ENCODE data around the gene ENTPD5.
"Not testable (repeated sequence)": the region's sequence is repeated elsewhere in the genome, so short reads cannot be mapped to it uniquely, and the experiment has no call there.

The ENTPD5 gene

GRCh38 chr14:73936548-73936947 is 82.5 kb downstream of the ENTPD5 start:
- peaks cover 21% of the 10 kb centered on the region for H3K36me3 ChIP-seq (ENCODE audit: insufficient read depth, low read depth, low read length)
- H3K27me3 ChIP-seq (ENCODE audit: insufficient read depth, low read length) = no peaks in the 10 kb centered on the region
- H3K27ac ChIP-seq (ENCODE audit: low read length) = no peak overlapping the region

GRCh38 chr14:73935666-73936065 is 83.4 kb downstream of the ENTPD5 start:
- Histone ChIP-seq H3K4me1 (ENCODE audit: insufficient read depth, low read length) (no peaks in the 10 kb centered on the region), H3K27ac (ENCODE audit: low read length) (no peak overlapping the region), H3K9me3 (ENCODE audit: insufficient read depth, low read depth, low read length) (no peaks in the 10 kb centered on the region), H3K27me3 (ENCODE audit: insufficient read depth, low read length) (no peaks in the 10 kb centered on the region), H3K9ac (ENCODE audit: low read depth, low read length) (no peak overlapping the region), H3K36me3 (ENCODE audit: insufficient read depth, low read depth, low read length) (peaks cover 30% of the 10 kb centered on the region), H3K4me3 (ENCODE audit: low read length) (no peak overlapping the region)

More at GRCh38 chr14:73936548-73936947, 82.5 kb downstream of the ENTPD5 start:
- Histone ChIP-seq H3K4me3 (ENCODE audit: low read length) (no peak overlapping the region), H3K9me3 (ENCODE audit: insufficient read depth, low read depth, low read length) (no peaks in the 10 kb centered on the region), H3K9ac (ENCODE audit: low read depth, low read length) (no peak overlapping the region), H3K4me1 (ENCODE audit: insufficient read depth, low read length) (no peaks in the 10 kb centered on the region)

GRCh38 chr14:73924337-73924736 is 94.8 kb downstream of the ENTPD5 start:
- Histone ChIP-seq H3K36me3 (ENCODE audit: insufficient read depth, low read depth, low read length) (peaks cover 87% of the 10 kb centered on the region), H3K4me1 (ENCODE audit: insufficient read depth, low read length) (no peaks in the 10 kb centered on the region), H3K9me3 (ENCODE audit: insufficient read depth, low read depth, low read length) (no peaks in the 10 kb centered on the region), H3K27ac (ENCODE audit: low read length) (no peak overlapping the region), H3K27me3 (ENCODE audit: insufficient read depth, low read length) (no peaks in the 10 kb centered on the region), H3K4me3 (ENCODE audit: low read length) (no peak overlapping the region), H3K9ac (ENCODE audit: low read depth, low read length) (no peak overlapping the region)

GRCh38 chr14:73919457-73919856 is 99.6 kb downstream of the ENTPD5 start:
- H3K4me3 ChIP-seq (ENCODE audit: low read length); H3K27me3 ChIP-seq (ENCODE audit: insufficient read depth, low read length); H3K27ac ChIP-seq (ENCODE audit: low read length); H3K9me3 ChIP-seq (ENCODE audit: insufficient read depth, low read depth, low read length); H3K9ac ChIP-seq (ENCODE audit: low read depth, low read length); H3K4me1 ChIP-seq (ENCODE audit: insufficient read depth, low read length): not testable (repeated sequence)
- peaks cover 54% of the 10 kb centered on the region for H3K36me3 ChIP-seq (ENCODE audit: insufficient read depth, low read depth, low read length)

- Histone ChIP-seq H3K36me3 (ENCODE audit: insufficient read depth, low read depth, low read length) (peaks cover 50% of the 10 kb centered on the region), H3K4me3 (ENCODE audit: low read length) (no peak overlapping the region), H3K9me3 (ENCODE audit: insufficient read depth, low read depth, low read length) (no peaks in the 10 kb centered on the region), H3K9ac (ENCODE audit: low read depth, low read length) (no peak overlapping the region), H3K27me3 (ENCODE audit: insufficient read depth, low read length) (no peaks in the 10 kb centered on the region), H3K27ac (ENCODE audit: low read length) (no peak overlapping the region), H3K4me1 (ENCODE audit: insufficient read depth, low read length) (no peaks in the 10 kb centered on the region)
Observed at GRCh38 chr14:73916324-73916723, 102.8 kb downstream of the ENTPD5 start.

GRCh38 chr14:73913256-73913655 is 105.8 kb downstream of the ENTPD5 start:
- peaks cover 62% of the 10 kb centered on the region for H3K36me3 ChIP-seq (ENCODE audit: insufficient read depth, low read depth, low read length)
- no peaks in the 10 kb centered on the region for H3K27me3 ChIP-seq (ENCODE audit: insufficient read depth, low read length)
- H3K27ac ChIP-seq (ENCODE audit: low read length) = no peak overlapping the region
- H3K9ac ChIP-seq (ENCODE audit: low read depth, low read length) = no peak overlapping the region
- no peak overlapping the region for H3K4me3 ChIP-seq (ENCODE audit: low read length)
- H3K4me1 ChIP-seq (ENCODE audit: insufficient read depth, low read length) = no peaks in the 10 kb centered on the region
- H3K9me3 ChIP-seq (ENCODE audit: insufficient read depth, low read depth, low read length) = no peaks in the 10 kb centered on the region

GRCh38 chr14:73909681-73910080 is 109.4 kb downstream of the ENTPD5 start:
- no peak overlapping the region for H3K27ac ChIP-seq (ENCODE audit: low read length)
- H3K9me3 ChIP-seq (ENCODE audit: insufficient read depth, low read depth, low read length) = no peaks in the 10 kb centered on the region
- no peak overlapping the region for H3K9ac ChIP-seq (ENCODE audit: low read depth, low read length)
- no peaks in the 10 kb centered on the region for H3K27me3 ChIP-seq (ENCODE audit: insufficient read depth, low read length)
- no peaks in the 10 kb centered on the region for H3K4me1 ChIP-seq (ENCODE audit: insufficient read depth, low read length)
- H3K4me3 ChIP-seq (ENCODE audit: low read length) = no peak overlapping the region
- H3K36me3 ChIP-seq (ENCODE audit: insufficient read depth, low read depth, low read length) = peaks cover 86% of the 10 kb centered on the region

All from iPS-20b (cell line).